ENCODE measurements around the gene ZYX.

DNA sequence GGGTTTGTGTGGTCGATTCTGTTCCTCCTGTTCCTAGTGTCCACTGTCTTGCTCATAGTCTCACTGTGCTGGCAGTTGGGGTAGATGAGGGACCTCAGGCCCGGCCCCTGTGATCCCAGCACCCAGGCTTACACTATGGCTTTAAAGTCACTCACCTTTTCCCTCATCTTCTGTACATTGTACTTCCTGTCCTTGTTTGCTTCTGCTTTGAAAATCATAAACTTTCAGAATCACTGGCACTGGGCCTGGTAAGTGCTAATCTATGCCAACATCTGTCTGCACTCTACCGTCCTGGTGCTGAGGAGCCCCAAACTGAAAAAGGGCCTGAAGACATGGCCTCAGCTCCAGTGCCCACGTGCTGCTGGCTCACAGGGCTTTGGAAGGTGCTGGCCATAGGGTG, 56.4 kb downstream of the ZYX start:
- no peak for TF ChIP-seq POLR2A (IDR thresholded peaks at IDR 0.05)
- TF ChIP-seq, protein P1, sequence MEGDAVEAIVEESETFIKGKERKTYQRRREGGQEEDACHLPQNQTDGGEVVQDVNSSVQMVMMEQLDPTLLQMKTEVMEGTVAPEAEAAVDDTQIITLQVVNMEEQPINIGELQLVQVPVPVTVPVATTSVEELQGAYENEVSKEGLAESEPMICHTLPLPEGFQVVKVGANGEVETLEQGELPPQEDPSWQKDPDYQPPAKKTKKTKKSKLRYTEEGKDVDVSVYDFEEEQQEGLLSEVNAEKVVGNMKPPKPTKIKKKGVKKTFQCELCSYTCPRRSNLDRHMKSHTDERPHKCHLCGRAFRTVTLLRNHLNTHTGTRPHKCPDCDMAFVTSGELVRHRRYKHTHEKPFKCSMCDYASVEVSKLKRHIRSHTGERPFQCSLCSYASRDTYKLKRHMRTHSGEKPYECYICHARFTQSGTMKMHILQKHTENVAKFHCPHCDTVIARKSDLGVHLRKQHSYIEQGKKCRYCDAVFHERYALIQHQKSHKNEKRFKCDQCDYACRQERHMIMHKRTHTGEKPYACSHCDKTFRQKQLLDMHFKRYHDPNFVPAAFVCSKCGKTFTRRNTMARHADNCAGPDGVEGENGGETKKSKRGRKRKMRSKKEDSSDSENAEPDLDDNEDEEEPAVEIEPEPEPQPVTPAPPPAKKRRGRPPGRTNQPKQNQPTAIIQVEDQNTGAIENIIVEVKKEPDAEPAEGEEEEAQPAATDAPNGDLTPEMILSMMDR (IDR thresholded peaks at IDR 0.05), result no peak
- TF ChIP-seq EP300 (IDR thresholded peaks at IDR 0.05), result no peak

Measured in tibial nerve (tissue), 4 donors.